Measurements from ENCODE around the gene PNPLA1. TPM values are rescaled to one million over a fixed set of nuclear protein-coding genes. Genes with fewer than 3 reads are reported as not detected.

The PNPLA1 gene
- total RNA-seq, 1 donor from 2014 or later = 0.26 TPM

DNA sequence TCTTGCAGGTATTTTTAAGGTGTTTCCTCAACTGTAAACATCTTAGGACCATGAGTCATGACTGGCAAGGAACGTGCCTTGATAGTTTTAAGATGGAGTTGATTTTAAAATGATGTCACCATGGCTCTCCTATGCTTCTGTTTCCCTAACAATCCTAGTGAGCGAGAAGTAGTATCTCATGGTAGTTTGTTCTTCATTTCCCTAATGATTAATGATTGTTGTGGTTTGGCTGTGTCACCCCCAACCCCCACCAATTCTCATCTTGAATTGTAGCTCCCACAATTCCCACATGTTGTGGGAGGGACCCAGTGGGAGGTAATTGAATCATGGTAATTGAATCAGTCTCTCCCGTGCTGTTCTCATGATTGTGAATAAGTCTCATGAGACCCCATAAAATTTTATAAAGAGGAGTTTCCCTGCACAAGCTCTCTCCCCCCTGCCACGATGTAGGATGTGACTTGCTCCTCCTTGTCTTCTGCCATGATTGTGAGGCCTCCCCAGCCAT is 83.6 kb downstream of the PNPLA1 start:
- FAIRE-seq = no peak
- H3K4me3 ChIP-seq (ENCODE audit: low read depth, low read length) = no peak overlapping the region
- H3K36me3 ChIP-seq (ENCODE audit: control insufficient read depth, insufficient read depth, low read length) = no peaks in the 10 kb centered on the region
- no peaks in the 10 kb centered on the region for H3K27me3 ChIP-seq (ENCODE audit: control insufficient read depth, insufficient read depth, low read length)
- peak; percentile 72 for DNase-seq (ENCODE audit: low read depth)
- TF ChIP-seq, protein P1, sequence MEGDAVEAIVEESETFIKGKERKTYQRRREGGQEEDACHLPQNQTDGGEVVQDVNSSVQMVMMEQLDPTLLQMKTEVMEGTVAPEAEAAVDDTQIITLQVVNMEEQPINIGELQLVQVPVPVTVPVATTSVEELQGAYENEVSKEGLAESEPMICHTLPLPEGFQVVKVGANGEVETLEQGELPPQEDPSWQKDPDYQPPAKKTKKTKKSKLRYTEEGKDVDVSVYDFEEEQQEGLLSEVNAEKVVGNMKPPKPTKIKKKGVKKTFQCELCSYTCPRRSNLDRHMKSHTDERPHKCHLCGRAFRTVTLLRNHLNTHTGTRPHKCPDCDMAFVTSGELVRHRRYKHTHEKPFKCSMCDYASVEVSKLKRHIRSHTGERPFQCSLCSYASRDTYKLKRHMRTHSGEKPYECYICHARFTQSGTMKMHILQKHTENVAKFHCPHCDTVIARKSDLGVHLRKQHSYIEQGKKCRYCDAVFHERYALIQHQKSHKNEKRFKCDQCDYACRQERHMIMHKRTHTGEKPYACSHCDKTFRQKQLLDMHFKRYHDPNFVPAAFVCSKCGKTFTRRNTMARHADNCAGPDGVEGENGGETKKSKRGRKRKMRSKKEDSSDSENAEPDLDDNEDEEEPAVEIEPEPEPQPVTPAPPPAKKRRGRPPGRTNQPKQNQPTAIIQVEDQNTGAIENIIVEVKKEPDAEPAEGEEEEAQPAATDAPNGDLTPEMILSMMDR (IDR thresholded peaks at IDR 0.05; ENCODE audit: insufficient read depth, low read length, severe bottlenecking) = no peak

DNA sequence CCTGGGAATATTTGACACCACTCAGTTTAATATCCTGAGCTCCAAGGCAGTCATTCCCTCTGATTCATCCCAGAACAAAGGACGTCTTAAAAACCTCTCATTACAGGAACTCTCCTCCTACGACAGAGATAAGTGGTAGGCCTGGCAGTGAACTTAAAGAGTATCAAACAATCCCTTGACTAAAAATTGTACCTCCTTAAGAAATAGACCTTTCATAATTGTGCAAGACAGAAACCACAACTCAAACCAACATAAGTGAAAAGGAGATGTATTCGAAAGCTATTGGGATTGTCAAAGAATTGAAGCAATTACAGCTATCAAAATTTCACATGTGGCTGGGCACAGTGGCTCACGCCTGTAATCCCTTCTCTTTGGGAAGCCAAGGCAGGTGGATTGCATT is 86.0 kb downstream of the PNPLA1 start:
- peak; percentile 33 for DNase-seq (ENCODE audit: low read depth)
- TF ChIP-seq, protein P1 (IDR thresholded peaks at IDR 0.05; ENCODE audit: insufficient read depth, low read length, severe bottlenecking) = no peak
- no peak for FAIRE-seq

DNA sequence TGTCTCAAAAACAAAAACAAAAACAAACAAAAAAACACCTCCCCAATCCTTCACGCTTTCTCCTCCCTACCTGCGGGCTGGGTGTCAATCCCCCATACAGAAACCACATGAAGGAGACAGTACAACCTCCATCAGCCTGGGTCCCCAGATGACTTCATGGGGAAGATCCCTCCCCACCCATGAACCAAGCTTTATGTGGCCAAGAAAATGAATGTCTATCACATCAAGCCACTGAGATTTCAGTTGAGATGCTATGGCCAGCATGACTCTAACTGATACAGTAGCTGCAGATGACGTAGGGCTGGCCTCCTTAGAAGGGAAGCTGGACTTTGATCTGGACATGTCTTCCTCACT is 88.0 kb downstream of the PNPLA1 start:
- Histone ChIP-seq H3K36me3 (ENCODE audit: control insufficient read depth, insufficient read depth, low read length) (no peaks in the 10 kb centered on the region), H3K27me3 (ENCODE audit: control insufficient read depth, insufficient read depth, low read length) (no peaks in the 10 kb centered on the region), H3K4me3 (ENCODE audit: low read depth, low read length) (no peak overlapping the region)
- DNase-seq (ENCODE audit: low read depth) = no peak
- TF ChIP-seq, protein P1 (IDR thresholded peaks at IDR 0.05; ENCODE audit: insufficient read depth, low read length, severe bottlenecking) = no peak
- FAIRE-seq = no peak

More for the DNA sequence above, 86.0 kb downstream of the PNPLA1 start:
- no peaks in the 10 kb centered on the region for H3K27me3 ChIP-seq (ENCODE audit: control insufficient read depth, insufficient read depth, low read length)
- no peaks in the 10 kb centered on the region for H3K36me3 ChIP-seq (ENCODE audit: control insufficient read depth, insufficient read depth, low read length)
- H3K4me3 ChIP-seq (ENCODE audit: low read depth, low read length) = no peak overlapping the region

Other genes with a start within 250 kb of the PNPLA1 start
- not detected in 2 replicates for gene SLC26A8, start 245.4 kb upstream of the PNPLA1 start, total RNA-seq
- 38.4 and 44.7 TPM in 2 replicates for gene MAPK14, start 242.3 kb upstream of the PNPLA1 start, total RNA-seq
- 70.6 and 95.6 TPM in 2 replicates for gene MAPK13, start 139.5 kb upstream of the PNPLA1 start, total RNA-seq
- 6.3 and 10.1 TPM in 2 replicates for gene BRPF3, start 73.3 kb upstream of the PNPLA1 start, total RNA-seq
- gene BNIP5, start 66.8 kb downstream of the PNPLA1 start, total RNA-seq = not detected in 2 replicates
- gene ETV7, start 117.6 kb downstream of the PNPLA1 start, total RNA-seq = 0.13 TPM in 1 of 2 replicates, not detected in the other
- gene PXT1, start 172.8 kb downstream of the PNPLA1 start, total RNA-seq = not detected in 2 replicates
- gene KCTD20, start 172.9 kb downstream of the PNPLA1 start, total RNA-seq = 26.6 and 31.1 TPM in 2 replicates